ACHN (cell line): ENCODE data around the gene DPP10.

Experiments
- DNase-seq: peaks from one replicate; pipeline ENCODE4 v3.0.0-alpha.2; 2015
- in situ Hi-C: cut with HindIII; loops from 2 replicates; pipeline ENCODE4 v1.10.0; 2017; ENCODE audit warnings: low sequenced_read_pairs, low pct_ligation_motif_present, low pct_unique_long_range_greater_than_20kb

Gene DPP10

DNA sequence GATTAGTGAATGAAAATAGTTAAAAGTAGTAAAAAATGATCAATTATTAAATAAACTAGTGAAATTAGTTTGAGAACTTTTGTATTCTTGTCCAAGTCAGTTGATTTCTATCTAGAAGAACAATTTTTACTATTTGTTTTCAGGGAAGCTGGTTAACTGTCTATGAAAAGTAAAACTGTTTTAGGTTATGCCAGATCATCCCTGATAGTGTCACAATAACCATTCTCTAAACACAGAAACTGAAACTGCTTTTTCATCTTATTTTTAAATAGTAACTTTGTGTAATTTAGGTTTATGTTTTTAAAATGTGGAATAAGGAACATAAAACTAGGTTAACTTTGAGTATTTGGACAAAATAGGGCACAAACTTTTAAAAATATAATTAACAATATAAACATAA is 1087.2 kb downstream of the DPP10 start:
- in situ Hi-C loops = no loop called here

DNA sequence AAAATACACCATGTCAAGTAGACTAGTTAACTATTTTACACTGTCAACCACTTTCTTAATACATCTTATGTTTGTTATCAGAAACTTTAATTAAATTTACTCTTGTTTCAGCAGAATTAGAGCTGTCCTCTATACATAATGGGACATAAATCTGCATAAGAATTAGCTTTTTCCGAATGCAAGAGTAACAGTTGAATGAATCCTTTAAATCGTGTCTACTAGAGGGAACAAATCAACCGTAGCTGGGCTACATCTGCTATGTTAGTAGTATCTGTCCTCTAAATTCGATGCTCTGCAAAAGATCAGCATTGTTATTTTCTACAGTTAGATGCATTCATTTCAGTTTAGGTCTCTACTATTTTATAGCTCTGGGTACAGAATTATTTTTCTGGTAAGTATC is 1090.6 kb downstream of the DPP10 start:
- in situ Hi-C loops = no loop called here
- no peak for DNase-seq

More for the DNA sequence above, 1087.2 kb downstream of the DPP10 start:
- DNase-seq = no peak

GRCh38 chr2:115541814-115542213 is 1099.4 kb downstream of the DPP10 start:
- DNase-seq = no peak
- in situ Hi-C loops = no loop called here

DNA sequence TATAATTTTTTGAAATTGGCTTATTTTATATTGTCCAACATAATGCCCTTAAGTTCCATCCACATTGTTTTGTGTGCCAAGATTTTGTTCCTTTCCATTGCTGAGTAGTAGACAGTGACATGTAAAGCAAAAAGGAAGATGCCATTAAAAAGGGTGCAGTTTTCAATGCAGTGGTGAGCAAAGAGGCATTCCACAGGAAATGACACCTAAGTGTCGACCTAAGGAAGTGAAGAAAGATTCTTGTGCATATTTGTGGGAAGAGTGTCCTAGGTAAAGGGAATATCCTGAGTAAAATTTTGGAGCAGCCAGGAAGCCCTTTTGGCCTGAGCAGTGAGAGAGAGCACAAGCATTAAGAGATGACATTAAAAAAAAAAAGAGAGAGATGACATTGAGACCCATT is 1099.9 kb downstream of the DPP10 start:
- no peak for DNase-seq
- in situ Hi-C loops = no loop called here

DNA sequence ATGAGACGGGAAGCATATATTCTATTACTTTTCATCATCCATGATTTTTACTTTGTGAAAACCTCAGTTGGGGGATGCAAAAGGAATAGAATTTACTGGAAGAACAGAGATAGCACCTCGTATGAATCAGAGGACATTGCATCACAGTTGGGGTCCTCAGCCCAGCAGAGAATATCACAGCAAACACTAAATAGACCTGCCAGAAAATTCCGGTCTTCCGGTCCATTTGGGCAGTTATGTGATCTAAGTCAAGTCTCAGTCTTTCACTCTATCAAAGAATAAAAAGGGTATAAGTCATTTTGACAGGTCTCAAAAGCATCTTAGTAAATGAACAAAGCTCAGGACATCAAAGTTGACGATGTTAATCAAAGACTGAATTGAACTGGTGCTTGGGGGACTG is 1100.6 kb downstream of the DPP10 start:
- in situ Hi-C loops = no loop called here

DNA sequence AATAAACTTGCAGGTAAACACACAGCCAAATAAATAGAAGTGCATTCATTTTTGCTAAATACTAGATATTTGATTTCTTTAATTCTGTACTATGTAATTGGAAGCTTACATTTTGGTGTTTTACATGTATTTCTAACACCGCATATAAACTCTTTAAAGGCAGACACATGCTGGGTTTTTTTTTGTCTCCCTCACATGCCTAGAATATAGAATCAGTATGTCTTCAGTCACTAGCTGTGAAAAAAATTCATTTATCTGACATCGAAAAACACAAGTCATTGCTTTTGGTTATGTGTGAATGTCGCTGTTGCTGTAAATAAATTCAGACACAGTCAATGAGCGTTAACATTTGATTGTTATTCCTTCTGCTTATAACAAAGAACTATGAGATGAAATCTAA is 1101.0 kb downstream of the DPP10 start:
- DNase-seq = no peak
- in situ Hi-C loops = no loop called here

More for the DNA sequence above, 1100.6 kb downstream of the DPP10 start:
- no peak for DNase-seq

DNA sequence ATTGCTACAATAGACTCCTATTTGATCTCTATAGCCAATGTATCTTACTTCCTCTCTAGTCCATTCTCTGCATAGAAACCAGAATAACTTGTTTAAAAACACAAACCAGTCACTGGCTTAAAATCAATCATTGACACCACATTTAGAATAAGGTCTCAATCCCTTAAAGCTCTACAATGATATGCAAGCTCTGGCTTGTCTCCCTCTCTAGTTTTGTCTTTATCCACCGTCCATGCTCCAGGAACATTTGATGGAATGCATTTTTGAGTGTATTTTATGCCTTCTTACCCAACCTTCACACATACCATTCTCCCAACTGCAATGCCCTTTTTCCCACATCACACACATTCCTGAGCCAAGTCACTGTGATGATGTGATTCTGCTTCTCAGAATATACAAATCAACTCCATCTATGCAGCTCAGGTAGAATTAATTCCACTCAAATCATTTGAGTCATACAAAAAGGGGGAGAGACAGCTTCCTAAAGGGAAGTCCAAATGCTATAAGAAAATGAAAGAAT is 1107.2 kb downstream of the DPP10 start:
- no peak for DNase-seq
- in situ Hi-C loops = no loop called here

DNA sequence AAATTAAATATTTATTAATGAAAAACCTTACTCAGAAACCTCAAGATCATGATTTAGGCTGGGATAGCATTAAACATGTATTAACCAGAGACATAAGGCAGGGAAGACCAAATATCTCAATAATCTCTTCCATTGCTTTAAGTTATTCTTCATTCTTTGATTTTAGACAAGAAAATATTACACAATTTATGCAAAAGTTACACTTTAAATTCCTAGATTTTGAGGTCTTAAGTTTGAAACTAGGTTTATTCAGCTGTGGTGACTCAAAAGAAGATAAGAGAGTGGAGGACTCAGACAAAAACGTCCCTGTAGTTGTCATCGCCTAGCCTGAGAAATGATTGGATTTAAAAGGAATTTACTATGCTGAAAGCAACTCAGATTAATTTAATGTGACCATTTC is 1110.3 kb downstream of the DPP10 start:
- DNase-seq = no peak
- in situ Hi-C loops = no loop called here

DNA sequence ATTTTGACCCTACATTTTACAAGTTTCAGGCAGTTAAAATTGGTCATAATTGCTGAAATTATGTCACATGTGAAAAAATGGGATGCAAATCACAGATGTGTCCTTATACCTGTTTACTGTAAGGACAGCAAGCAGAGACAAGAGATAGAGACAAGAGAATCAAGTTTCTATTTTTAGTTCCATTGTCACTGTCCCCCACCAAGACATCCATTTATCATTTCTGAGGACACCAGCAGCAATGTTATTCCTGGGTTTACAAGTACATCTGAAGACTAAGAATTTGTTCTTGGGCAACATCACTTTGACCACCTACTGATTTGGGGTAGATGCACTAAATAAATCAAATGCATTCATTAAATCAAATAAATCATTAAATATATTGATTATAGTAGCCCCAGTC is 1111.7 kb downstream of the DPP10 start:
- in situ Hi-C loops = no loop called here
- DNase-seq = no peak

- no peak for DNase-seq
- in situ Hi-C loops = no loop called here
Observed at GRCh38 chr2:115558725-115559124, 1116.3 kb downstream of the DPP10 start.

- DNase-seq = peak; percentile 21
- in situ Hi-C loops = no loop called here
Observed at GRCh38 chr2:115560666-115561065, 1118.2 kb downstream of the DPP10 start.

- in situ Hi-C loops = no loop called here
Observed at GRCh38 chr2:115568643-115569042, 1126.2 kb downstream of the DPP10 start.

DNA sequence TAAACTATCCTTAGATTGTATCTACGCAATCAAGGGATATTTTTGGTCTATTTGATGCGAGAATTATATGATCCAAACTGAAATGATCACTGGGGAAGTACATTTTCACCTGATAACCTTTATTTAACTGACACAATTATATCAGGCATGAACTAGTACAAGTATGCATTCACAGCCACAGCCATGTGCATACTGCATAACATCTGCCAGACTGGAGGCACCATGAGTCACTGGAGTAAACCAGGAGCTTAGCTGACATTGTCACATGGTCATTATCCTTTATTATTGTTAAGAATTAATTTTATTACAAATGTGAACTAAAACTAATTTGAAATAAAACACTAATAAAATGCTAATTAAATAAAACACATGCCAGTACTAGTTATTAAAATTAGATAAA is 1127.1 kb downstream of the DPP10 start:
- in situ Hi-C loops = no loop called here

More at GRCh38 chr2:115568643-115569042, 1126.2 kb downstream of the DPP10 start:
- no peak for DNase-seq

GRCh38 chr2:115572746-115573145 is 1130.3 kb downstream of the DPP10 start:
- in situ Hi-C loops = no loop called here
- DNase-seq = no peak

More for the DNA sequence above, 1127.1 kb downstream of the DPP10 start:
- no peak for DNase-seq

GRCh38 chr2:115573756-115574155 is 1131.3 kb downstream of the DPP10 start:
- in situ Hi-C loops = no loop called here
- no peak for DNase-seq

DNA sequence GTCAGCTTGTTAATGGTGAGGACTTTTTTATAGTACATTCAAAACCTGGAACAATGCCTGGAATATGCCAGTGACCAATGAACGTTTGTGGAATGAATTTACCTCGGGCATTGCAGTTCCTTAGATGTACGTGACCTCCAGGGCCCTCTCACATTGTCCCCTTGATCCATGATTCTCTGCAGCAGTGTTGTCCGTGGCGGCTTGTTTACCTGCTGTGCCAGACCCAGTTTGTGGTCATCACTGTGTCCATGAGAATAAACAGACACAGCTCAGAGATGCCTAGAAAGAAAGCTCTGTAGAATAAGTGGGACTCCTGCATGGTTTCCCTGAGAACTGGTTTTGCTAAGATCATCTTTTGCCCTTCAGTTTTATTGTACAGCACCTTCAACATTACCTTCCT is 1132.2 kb downstream of the DPP10 start:
- in situ Hi-C loops = no loop called here
- no peak for DNase-seq

GRCh38 chr2:115580784-115581183 is 1138.3 kb downstream of the DPP10 start:
- no peak for DNase-seq
- in situ Hi-C loops = no loop called here

DNA sequence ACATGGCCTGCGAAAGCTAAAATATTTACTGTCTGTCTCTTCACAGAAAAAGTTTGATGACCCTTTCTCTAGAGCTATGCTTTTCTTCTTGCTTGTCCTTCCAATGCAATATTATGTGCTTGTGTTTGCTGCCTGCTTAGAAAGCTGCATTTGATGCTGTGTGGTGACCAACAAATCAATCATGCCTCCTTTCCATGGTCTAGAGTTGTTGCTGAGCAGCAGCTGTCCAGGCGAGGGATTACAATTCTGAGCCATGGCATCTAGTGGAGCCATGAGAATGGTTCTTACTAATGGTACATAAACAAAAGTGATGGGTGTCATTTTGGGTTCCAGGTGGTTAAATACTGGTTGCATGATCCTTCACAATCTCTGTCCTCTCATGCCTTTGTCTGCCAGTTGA is 1142.1 kb downstream of the DPP10 start:
- DNase-seq = no peak
- in situ Hi-C loops = no loop called here

GRCh38 chr2:115596659-115597375 is 1154.4 kb downstream of the DPP10 start:
- in situ Hi-C loops = no loop called here
- DNase-seq = no peak

DNA sequence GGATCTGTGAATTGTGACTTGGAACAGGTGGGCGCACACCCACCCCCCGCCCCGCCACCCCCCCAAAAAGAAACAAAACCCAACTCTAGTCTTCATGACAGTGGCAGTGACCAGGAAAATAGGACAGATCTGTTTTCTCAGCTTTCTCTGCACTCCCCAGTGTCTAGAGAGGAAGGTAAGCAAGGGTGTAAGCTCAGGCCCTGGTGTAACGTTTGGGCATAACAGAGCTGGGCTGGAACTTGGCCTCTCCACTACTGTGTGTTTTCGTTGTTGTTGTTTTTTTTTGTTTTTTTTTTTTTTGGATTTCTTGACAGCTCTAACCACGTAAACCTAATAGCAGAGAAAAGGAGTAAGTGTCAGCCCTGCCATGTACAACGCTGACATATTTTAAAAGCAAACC is 1160.8 kb downstream of the DPP10 start:
- in situ Hi-C loops = no loop called here
- DNase-seq = no peak
